Hematopoietic multipotent progenitor cell treated with erythropoietin and hydrocortisone succinate and interleukin-3 and kit ligand, for 15 days (in vitro differentiated cells): ENCODE results near the gene TACR2.
A peak's percentile ranks its signal among the peaks of the same experiment; 100 is the strongest.

Experiments
- DNase-seq: peaks from one replicate; pipeline ENCODE4 v3.0.0-alpha.2; 2015; ENCODE audit warnings: low spot score

The TACR2 gene

DNA sequence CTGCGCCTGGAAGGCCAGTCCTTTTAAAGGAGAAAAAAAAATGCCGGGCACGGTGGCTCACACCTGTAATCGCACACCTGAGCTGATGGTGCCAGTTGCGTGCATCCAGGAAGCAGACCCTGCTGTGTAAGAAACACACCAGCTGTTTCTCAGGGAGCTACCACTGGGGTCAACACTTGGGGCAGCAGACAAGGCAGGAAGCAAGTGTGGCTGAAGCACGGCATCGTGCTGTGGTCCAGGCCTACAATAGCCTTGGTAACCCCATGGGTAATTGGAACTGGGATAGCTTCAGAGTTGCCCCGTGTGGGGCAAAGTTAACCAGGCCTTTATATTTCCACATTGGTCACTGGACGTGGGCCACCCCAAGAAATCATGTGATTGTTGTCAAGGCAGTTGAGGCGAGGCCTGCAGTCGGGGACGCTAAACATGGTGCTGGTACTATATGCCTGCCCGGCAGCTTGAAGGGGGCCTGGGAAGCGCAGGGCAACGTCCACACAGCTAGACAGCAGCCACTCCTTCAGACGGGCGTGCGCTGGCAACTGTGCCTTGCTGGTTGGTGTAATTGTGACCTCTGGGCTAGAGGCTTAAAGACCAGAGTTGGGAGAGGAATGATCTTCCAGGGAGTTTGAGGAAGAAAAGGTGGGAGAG is 2.5 kb upstream of the TACR2 start:
- DNase-seq, result no peak

- no peak for DNase-seq
These were observed 1.5 kb upstream of the TACR2 start for GRCh38 chr10:69418052-69418752.

- DNase-seq, result no peak
These were observed 824 bp upstream of the TACR2 start for GRCh38 chr10:69417542-69417941.

DNA sequence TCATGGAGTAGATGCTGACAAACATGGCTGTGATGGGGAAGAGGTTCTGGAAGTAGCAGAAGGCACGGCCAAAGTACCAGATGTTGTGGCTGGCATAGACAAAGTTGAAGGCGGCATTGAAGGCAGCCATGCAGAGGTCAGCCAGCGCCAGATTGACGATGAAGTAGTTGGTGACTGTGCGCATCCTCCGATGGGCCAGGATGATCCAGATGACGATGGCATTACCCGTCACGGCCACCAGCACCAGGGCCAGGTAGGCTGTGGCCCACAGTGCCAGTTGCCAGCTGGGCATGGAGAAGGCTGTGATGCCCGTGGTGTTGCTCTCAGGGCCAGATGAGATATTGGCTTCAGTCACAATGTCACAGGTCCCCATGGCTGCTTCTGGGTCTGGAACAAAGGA is 767 bp downstream of the TACR2 start:
- no peak for DNase-seq

- DNase-seq, result no peak
These were observed 1.7 kb downstream of the TACR2 start for GRCh38 chr10:69415049-69415448.

GRCh38 chr10:69414036-69415018 is 2.4 kb downstream of the TACR2 start:
- no peak for DNase-seq

DNA sequence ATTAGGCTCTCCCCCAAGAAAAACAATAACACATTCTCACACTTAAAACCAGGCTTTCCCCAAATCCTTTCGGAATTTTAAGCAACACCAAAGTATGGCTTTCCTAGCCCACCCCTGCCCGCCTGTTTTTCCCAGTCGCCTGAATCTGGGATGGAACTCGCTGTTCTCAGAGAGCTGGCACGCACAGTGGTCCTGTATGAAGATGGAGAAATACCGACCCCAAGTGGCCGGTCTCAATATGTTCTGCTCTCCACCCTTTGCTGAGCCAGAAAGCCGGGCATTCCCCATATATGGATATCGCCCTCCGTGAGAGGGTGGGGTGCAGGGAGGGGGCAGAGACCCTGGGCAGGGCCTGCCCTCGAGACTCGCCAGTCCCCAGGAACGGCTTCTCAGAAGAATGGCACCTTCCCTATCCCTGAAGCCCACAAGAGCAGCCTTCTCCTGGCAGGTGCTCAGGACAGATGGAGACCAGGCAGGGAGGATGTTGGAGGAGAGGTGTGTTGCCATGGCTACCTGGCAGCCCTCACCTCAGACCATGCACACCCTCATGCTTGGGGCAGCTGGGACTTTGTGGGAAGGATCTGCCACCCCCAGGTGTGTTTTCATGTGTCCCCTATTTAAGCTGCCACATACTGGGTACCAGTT is 3.4 kb downstream of the TACR2 start:
- DNase-seq, result peak; percentile 54

GRCh38 chr10:69412232-69412790 is 4.4 kb downstream of the TACR2 start:
- no peak for DNase-seq

DNA sequence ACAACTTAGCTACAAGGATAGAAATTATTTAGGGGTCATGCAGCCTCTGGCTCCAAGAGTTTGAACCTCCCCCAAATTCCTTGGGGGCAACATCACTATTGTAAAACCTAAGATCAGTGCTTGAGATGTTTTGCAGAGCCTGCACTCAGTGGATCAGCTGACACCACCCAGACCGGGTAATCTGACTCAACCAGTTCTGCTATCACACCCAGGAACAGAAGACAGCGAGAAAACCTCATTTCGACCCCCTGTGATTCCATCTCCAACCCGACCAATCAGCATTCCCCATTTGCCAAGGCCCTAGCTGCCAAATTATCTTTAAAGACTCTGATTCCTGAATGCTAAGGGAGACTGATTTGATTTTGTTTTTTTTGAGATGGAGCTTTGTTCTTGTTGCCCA is 5.2 kb downstream of the TACR2 start:
- DNase-seq, result no peak

DNA sequence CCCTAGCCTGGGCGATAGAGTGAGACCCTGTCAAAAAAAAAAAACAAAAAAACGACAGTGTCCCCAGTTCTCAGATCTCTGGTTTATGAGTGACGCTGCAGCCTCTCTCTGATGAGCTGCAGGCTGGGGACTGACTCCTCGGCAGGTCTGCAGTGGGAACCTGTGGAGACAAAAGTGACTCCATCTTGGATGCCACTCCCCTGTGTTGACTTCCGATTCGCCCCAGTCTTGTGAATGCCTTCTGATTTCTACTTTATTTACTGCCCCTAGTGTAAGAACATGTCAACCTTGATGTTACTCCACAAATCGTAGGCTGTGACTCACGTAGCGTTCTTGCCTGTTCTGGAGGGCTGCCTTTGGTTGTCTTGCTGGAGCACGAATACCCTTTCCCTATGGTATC is 6.2 kb downstream of the TACR2 start:
- no peak for DNase-seq

GRCh38 chr10:69409968-69410367 is 6.8 kb downstream of the TACR2 start:
- no peak for DNase-seq

DNA sequence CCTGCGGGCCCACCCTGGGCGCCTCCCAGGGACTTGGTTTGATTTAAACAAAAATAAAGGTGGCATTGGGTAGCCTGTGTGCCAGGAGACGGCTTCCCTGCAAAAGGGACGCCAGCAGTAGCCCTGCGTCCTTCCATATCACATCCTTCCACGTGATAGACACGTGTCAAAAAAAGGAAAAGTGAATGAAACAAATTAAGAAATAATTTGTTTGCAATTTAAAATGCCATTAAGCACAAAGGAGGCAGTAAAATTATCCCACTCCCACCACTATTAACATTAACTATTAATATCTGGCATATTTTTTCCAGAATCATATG is 7.6 kb downstream of the TACR2 start:
- DNase-seq, result no peak

GRCh38 chr10:69408318-69409175 is 8.2 kb downstream of the TACR2 start:
- peak; percentile 91 for DNase-seq

DNA sequence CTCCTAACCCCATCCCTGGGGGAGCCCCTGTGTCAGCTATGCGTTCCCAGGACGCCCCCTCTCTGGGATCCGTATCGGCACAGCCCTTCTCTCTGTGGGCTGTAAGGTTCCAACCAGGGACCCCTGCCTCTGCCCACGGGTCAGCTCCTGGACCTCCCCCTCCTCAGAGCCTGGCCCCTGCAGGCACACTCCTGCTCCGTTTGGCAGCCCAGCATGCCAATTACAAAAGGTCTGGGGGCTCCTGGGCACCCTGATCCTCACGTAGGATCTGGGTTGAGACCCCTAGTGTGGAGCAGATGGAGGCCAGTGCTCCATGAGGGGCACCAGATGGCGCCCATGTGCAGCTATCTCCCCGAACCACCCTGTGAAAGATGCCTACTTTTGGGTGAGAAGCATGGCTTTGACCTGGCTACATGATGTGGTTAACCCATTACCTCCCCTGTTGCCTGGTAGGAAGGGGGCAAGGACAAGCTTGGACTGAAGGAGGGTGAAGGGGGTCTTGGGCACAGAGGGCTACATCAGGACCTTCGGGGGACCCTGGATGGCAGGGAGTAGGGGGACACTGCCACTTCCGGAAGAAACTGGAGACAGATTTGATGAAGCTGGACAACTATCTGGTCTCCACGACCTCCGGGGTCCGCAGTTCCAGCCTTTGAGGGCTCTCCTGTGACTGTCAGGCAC is 9.0 kb downstream of the TACR2 start:
- DNase-seq, result no peak

DNA sequence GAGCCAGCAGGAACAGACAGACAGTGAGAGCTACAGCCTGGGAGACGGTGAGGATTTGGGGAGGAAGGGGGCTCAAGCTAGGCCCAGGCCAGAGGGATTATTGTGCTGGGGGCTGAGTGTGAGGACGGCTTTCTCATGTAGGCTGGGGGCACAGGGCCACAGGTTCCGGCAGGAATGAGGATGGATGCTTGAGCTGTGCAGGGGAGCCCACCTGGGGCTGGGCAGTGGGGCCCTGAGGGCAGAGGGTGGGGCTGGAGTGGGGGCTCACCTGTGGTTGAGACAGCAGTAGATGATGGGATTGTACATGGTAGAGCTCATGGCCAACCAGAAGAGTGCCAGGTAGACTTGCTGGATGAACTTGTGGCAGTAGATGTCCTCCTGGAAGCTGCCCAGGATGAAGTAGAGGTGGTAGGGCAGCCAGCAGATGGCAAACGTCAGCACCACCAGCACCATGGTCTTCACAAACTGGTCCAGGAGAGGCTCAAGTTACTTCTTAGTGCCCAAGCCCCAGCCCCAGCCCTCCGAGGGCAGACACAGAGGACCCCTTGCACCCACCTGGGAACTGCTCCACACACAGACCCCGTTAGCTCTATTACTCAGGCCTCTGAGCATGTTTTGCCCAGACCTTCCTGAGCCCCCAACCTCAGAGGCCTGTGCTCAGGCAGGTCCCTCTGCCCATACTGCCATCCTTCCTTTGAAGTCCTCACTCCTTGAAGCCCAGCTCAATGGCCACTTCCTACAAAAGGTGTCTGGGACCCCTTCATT is 9.7 kb downstream of the TACR2 start:
- no peak for DNase-seq

DNA sequence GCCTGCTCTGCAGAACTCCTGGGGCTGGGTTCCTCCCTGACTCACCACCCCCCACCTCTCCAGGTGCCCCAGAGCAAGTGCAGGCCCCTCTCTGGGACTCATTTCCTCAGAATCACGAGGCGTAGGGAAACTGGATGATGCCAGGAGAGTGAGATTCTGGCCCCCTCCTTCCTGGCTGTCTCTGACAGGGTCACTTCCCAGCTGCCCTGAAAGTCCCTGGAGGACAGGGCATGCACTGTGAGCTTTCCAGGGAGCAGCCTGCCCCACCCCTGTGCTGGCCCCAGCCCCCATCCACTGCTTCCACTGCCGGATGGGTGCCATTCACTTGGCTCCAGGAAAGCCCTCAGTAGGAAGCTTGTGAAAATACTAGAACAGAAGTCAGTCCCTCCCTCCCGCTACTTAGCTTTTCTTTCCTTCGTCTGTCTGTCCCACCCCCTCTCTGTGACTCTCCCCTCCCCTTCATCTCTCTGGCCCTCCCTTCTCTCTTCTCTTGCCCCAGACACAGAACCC is 10.4 kb downstream of the TACR2 start:
- DNase-seq, result no peak

DNA sequence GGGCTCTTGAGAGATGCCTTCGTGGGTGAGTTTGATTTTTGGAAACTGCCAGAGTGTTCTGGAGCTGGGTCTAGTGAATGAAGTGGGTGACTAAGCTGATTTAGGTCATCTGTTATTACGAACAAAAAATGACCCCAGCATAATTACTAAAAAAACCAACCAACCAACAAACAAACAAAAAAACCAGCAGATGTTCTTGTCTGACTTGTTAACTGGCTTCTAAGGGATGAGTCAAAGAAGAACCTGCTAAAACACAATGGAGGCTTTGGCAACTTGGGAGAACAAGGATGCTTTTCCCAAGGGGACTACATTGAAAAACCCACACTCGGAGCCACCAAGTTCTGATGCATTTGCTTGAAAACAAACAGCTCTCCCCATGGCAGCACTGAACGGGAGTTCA is 11.5 kb downstream of the TACR2 start:
- no peak for DNase-seq

GRCh38 chr10:69404786-69405185 is 11.9 kb downstream of the TACR2 start:
- DNase-seq, result no peak

DNA sequence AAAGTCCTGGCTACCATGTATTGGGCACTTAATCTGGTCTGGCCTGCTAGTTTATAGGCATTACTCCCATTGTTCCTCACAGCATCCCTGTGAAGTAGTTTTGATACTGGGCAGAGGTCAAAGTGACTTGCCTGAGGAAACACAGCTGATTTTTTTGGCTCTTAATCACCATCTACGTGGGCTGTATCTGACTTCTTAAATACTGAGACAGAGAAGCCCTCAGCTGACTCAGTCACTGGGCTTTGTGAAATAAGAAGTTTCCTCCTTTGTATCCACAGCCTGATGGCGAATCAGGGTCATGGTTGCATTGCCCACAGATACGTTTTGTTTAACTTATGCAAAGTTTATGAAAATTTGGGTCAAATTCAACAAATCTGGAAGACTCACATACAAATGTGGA is 13.2 kb downstream of the TACR2 start:
- no peak for DNase-seq

- no peak for DNase-seq
These were observed 13.7 kb downstream of the TACR2 start for GRCh38 chr10:69403066-69403465.
